ENCODE results near the gene EFNB1.

Gene EFNB1

DNA sequence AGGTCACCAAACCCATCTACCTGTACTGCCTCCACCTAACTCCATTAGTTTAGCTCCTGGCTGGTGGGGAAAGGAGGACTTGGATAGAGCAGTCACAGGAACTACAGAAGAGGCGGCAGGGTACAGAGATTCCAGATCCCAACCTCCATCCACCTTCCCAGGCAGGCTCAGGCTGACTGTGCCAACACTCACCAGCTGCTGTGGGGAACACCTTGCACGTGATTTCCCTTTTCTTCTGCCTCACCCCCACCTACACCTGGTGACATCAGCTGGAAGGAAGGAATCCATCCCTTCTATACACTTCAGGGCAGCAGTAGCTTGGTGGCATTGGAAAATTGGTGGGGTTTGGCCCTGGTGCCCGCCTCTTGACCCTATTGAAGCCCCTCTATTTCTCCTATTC is 41.5 kb downstream of the EFNB1 start:
- Histone ChIP-seq H3K36me3 (ENCODE audit: insufficient read depth, low read length) (no peaks in the 10 kb centered on the region), H3K9me3 (ENCODE audit: insufficient read depth, low read depth, low read length) (no peaks in the 10 kb centered on the region), H3K27ac (ENCODE audit: low read depth, low read length) (no peak overlapping the region), H3K27me3 (ENCODE audit: insufficient read depth, low read length) (no peaks in the 10 kb centered on the region; the same call in 1 of the 2 replicates), H3K9ac (ENCODE audit: low read depth, low read length) (no peak overlapping the region), H3K4me1 (ENCODE audit: insufficient read depth, low read length) (peaks cover 5% of the 10 kb centered on the region; the same call in 1 of the 2 replicates), H3K4me3 (ENCODE audit: low read length) (no peak overlapping the region)
- WGBS = 83% methylated on average over 3 of the region's 3 CpGs

- H3K9me3 ChIP-seq (ENCODE audit: insufficient read depth, low read depth, low read length) = no peaks in the 10 kb centered on the region
- 27% methylated on average over 2 of the region's 2 CpGs for WGBS
- H3K4me3 ChIP-seq (ENCODE audit: low read length) = no peak overlapping the region
These were observed 43.4 kb downstream of the EFNB1 start for GRCh38 chrX:68872171-68872570.

DNA sequence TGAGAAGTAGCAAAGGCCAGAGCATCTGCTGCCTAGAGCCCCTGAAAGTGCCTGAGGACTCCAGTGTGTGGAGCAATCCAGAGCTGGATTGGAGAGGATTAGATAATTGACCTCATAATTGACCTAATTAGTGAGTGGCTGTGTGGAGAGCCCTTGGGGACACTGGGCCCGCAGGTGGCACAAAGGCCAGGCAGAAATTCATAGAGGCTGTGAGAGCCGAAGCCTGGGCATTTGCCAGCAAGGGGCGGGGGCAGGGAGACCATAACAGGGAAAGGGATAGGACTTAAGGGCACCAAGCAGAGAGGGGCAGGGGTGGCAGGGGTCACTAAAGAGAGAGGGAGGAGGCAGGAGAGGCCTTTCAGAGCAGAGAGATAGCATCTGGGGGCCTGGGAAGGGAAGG is 45.3 kb downstream of the EFNB1 start:
- Histone ChIP-seq H3K27ac (ENCODE audit: low read depth, low read length) (no peak overlapping the region), H3K9me3 (ENCODE audit: insufficient read depth, low read depth, low read length) (no peaks in the 10 kb centered on the region), H3K27me3 (ENCODE audit: insufficient read depth, low read length) (no peaks in the 10 kb centered on the region; the same call in 1 of the 2 replicates), H3K9ac (ENCODE audit: low read depth, low read length) (no peak overlapping the region), H3K36me3 (ENCODE audit: insufficient read depth, low read length) (no peaks in the 10 kb centered on the region), H3K4me1 (ENCODE audit: insufficient read depth, low read length) (peaks cover under 1% of the 10 kb centered on the region; the same call in 1 of the 2 replicates), H3K4me3 (ENCODE audit: low read length) (no peak overlapping the region)
- 85% methylated on average over 3 of the region's 3 CpGs for WGBS

More at GRCh38 chrX:68872171-68872570, 43.4 kb downstream of the EFNB1 start:
- Histone ChIP-seq H3K27ac (ENCODE audit: low read depth, low read length) (no peak overlapping the region), H3K36me3 (ENCODE audit: insufficient read depth, low read length) (no peaks in the 10 kb centered on the region), H3K9ac (ENCODE audit: low read depth, low read length) (no peak overlapping the region), H3K27me3 (ENCODE audit: insufficient read depth, low read length) (no peaks in the 10 kb centered on the region; the same call in 1 of the 2 replicates), H3K4me1 (ENCODE audit: insufficient read depth, low read length) (peaks cover 5% of the 10 kb centered on the region; the same call in 1 of the 2 replicates)

GRCh38 chrX:68876731-68877130 is 47.9 kb downstream of the EFNB1 start:
- Histone ChIP-seq H3K4me3 (ENCODE audit: low read length) (no peak overlapping the region), H3K27me3 (ENCODE audit: insufficient read depth, low read length) (no peaks in the 10 kb centered on the region), H3K9me3 (ENCODE audit: insufficient read depth, low read depth, low read length) (no peaks in the 10 kb centered on the region), H3K27ac (ENCODE audit: low read depth, low read length) (no peak overlapping the region), H3K9ac (ENCODE audit: low read depth, low read length) (no peak overlapping the region), H3K4me1 (ENCODE audit: insufficient read depth, low read length) (peaks cover 18% of the 10 kb centered on the region), H3K36me3 (ENCODE audit: insufficient read depth, low read length) (no peaks in the 10 kb centered on the region)
- 84% methylated on average over 6 of the region's 6 CpGs for WGBS

- no peaks in the 10 kb centered on the region for H3K9me3 ChIP-seq (ENCODE audit: insufficient read depth, low read depth, low read length)
- WGBS = 90% methylated on average over 9 of the region's 9 CpGs
- no peak overlapping the region for H3K4me3 ChIP-seq (ENCODE audit: low read length)
- no peaks in the 10 kb centered on the region for H3K36me3 ChIP-seq (ENCODE audit: insufficient read depth, low read length)
- peaks cover 2% of the 10 kb centered on the region; the same call in 1 of the 2 replicates for H3K27me3 ChIP-seq (ENCODE audit: insufficient read depth, low read length)
- no peak overlapping the region for H3K9ac ChIP-seq (ENCODE audit: low read depth, low read length)
- H3K27ac ChIP-seq (ENCODE audit: low read depth, low read length) = no peak overlapping the region
- H3K4me1 ChIP-seq (ENCODE audit: insufficient read depth, low read length) = peaks cover 21% of the 10 kb centered on the region; the same call in 1 of the 2 replicates
These were observed 48.8 kb downstream of the EFNB1 start for GRCh38 chrX:68877606-68878005.

DNA sequence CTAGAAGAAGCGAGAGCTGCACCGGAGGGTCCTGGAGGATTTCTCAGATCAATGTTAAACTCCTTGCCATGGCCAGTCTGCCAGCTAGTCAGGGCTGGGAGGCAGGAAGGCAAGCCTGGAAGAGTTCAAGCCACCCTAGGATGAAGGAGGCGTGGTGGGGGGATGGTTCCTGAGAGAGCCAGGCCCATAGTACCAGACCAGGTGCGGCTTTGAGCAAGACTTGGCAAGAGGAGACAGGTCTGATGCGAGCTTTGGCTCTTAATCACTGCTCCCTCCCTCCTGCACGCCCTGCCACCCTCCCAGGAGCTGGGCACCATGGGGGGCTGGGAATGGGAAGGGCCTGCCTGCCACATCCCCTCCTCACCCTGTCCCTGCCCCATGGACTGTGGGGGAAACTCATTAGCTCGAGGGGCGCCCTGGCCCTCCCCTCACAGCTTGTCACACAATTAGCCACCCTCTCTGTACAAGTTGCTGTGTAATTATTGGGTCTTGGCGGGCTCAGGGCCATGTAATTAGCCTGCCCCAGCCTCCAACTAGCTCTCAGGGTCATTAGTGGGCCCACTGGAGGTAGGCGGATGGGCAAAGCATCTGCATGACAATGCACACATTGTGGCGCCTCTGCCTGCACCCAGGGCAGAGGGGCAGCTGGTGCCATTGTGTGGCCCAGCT is 50.3 kb downstream of the EFNB1 start:
- Histone ChIP-seq H3K27ac (ENCODE audit: low read depth, low read length) (no peak overlapping the region), H3K4me1 (ENCODE audit: insufficient read depth, low read length) (peaks cover 24% of the 10 kb centered on the region), H3K9me3 (ENCODE audit: insufficient read depth, low read depth, low read length) (no peaks in the 10 kb centered on the region), H3K36me3 (ENCODE audit: insufficient read depth, low read length) (no peaks in the 10 kb centered on the region), H3K9ac (ENCODE audit: low read depth, low read length) (no peak overlapping the region), H3K27me3 (ENCODE audit: insufficient read depth, low read length) (peaks cover 2% of the 10 kb centered on the region; the same call in 1 of the 2 replicates), H3K4me3 (ENCODE audit: low read length) (no peak overlapping the region)
- WGBS = 74% methylated on average over 10 of the region's 11 CpGs

GRCh38 chrX:68880846-68881552 is 52.2 kb downstream of the EFNB1 start:
- Histone ChIP-seq H3K4me3 (ENCODE audit: low read length) (no peak overlapping the region), H3K36me3 (ENCODE audit: insufficient read depth, low read length) (no peaks in the 10 kb centered on the region), H3K4me1 (ENCODE audit: insufficient read depth, low read length) (peaks cover 24% of the 10 kb centered on the region), H3K27me3 (ENCODE audit: insufficient read depth, low read length) (peaks cover 2% of the 10 kb centered on the region), H3K9me3 (ENCODE audit: insufficient read depth, low read depth, low read length) (no peaks in the 10 kb centered on the region), H3K9ac (ENCODE audit: low read depth, low read length) (no peak overlapping the region), H3K27ac (ENCODE audit: low read depth, low read length) (no peak overlapping the region)
- 9% methylated on average over 7 of the region's 9 CpGs for WGBS

- 80% methylated on average over 5 of the region's 5 CpGs for WGBS
- Histone ChIP-seq H3K9ac (ENCODE audit: low read depth, low read length) (no peak overlapping the region), H3K27me3 (ENCODE audit: insufficient read depth, low read length) (peaks cover 2% of the 10 kb centered on the region), H3K9me3 (ENCODE audit: insufficient read depth, low read depth, low read length) (no peaks in the 10 kb centered on the region), H3K27ac (ENCODE audit: low read depth, low read length) (no peak overlapping the region), H3K4me1 (ENCODE audit: insufficient read depth, low read length) (peaks cover 24% of the 10 kb centered on the region), H3K36me3 (ENCODE audit: insufficient read depth, low read length) (no peaks in the 10 kb centered on the region), H3K4me3 (ENCODE audit: low read length) (no peak overlapping the region)
These were observed 53.1 kb downstream of the EFNB1 start for GRCh38 chrX:68881911-68882310.

GRCh38 chrX:68883800-68884199 is 55.0 kb downstream of the EFNB1 start:
- H3K27me3 ChIP-seq (ENCODE audit: insufficient read depth, low read length) = peaks cover 6% of the 10 kb centered on the region
- no peaks in the 10 kb centered on the region for H3K9me3 ChIP-seq (ENCODE audit: insufficient read depth, low read depth, low read length)
- H3K36me3 ChIP-seq (ENCODE audit: insufficient read depth, low read length) = no peaks in the 10 kb centered on the region
- H3K27ac ChIP-seq (ENCODE audit: low read depth, low read length) = no peak overlapping the region
- peaks cover 24% of the 10 kb centered on the region for H3K4me1 ChIP-seq (ENCODE audit: insufficient read depth, low read length)
- H3K9ac ChIP-seq (ENCODE audit: low read depth, low read length) = no peak overlapping the region
- H3K4me3 ChIP-seq (ENCODE audit: low read length) = no peak overlapping the region
- WGBS = 53% methylated on average over 2 of the region's 2 CpGs

DNA sequence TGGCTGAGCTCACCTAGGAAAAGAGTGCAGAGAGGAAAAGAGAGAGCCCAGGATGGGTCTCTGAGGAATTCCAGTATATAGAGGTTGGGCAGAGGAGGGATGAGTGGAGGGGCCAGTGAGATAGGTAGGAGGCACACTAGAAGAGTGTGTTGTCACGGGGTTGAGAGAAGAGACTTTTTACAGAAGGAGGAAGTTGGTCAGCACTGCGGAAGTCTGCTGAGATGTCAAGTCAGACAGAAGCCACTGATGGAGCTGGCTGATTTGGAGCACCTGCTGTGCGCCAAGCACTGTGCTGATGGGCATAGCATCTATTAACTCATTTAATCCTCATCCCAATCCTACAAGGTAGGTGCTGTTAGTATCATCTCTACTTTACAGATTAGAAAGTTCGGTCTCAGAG is 60.4 kb downstream of the EFNB1 start:
- peaks cover 13% of the 10 kb centered on the region; the same call in 1 of the 2 replicates for H3K4me1 ChIP-seq (ENCODE audit: insufficient read depth, low read length)
- H3K9ac ChIP-seq (ENCODE audit: low read depth, low read length) = no peak overlapping the region
- no peaks in the 10 kb centered on the region for H3K36me3 ChIP-seq (ENCODE audit: insufficient read depth, low read length)
- 95% methylated on average over 4 of the region's 4 CpGs for WGBS
- peaks cover 25% of the 10 kb centered on the region for H3K27me3 ChIP-seq (ENCODE audit: insufficient read depth, low read length)
- no peak overlapping the region for H3K4me3 ChIP-seq (ENCODE audit: low read length)
- H3K27ac ChIP-seq (ENCODE audit: low read depth, low read length) = no peak overlapping the region
- H3K9me3 ChIP-seq (ENCODE audit: insufficient read depth, low read depth, low read length) = no peaks in the 10 kb centered on the region

All from HUES64 (cell line).